GM12874 (cell line): Measurements from ENCODE around the gene BIRC3.
A peak's percentile ranks its signal among the peaks of the same experiment; 100 is the strongest.

Source experiments
- CTCF ChIP-seq: IDR thresholded peaks from 2 replicates; pipeline ENCODE4 v1.5.1; 2011; ENCODE audit warnings: low read depth, mild to moderate bottlenecking, control low read depth, low read length, moderate library complexity; ENCODE audit not compliant: insufficient read depth

BIRC3 gene

GRCh38 chr11:102309621-102310541 is 7.4 kb upstream of the BIRC3 start:
- TF ChIP-seq CTCF, result peak; percentile 20; the same call in 1 of the 2 replicates

GRCh38 chr11:102312667-102313066 is 4.6 kb upstream of the BIRC3 start:
- TF ChIP-seq CTCF, result no peak

GRCh38 chr11:102313238-102313940 is 3.9 kb upstream of the BIRC3 start:
- TF ChIP-seq CTCF, result no peak

- TF ChIP-seq CTCF, result no peak
Observed at GRCh38 chr11:102314784-102315183, 2.5 kb upstream of the BIRC3 start.

GRCh38 chr11:102316346-102316904 is 859 bp upstream of the BIRC3 start:
- TF ChIP-seq CTCF, result no peak

GRCh38 chr11:102317768-102318103 is 452 bp downstream of the BIRC3 start:
- no peak for TF ChIP-seq CTCF

GRCh38 chr11:102318469-102318868 is 1.2 kb downstream of the BIRC3 start:
- no peak for TF ChIP-seq CTCF
